Keratinocyte (primary cell): Measurements from ENCODE around the gene ZMYND19. TPM values are rescaled to one million over a fixed set of nuclear protein-coding genes. Genes with fewer than 3 reads are reported as not detected.

ENCODE experiments used
- DNase-seq: peaks from one replicate; pipeline ENCODE4 v3.0.0-alpha.2; 2011; ENCODE audit warnings: low read depth, missing footprints, low spot score
- FAIRE-seq: peaks from 2 replicates; lab custom pipeline; 2011; peaks lifted over from hg19 to GRCh38; lab: Jason Lieb, UNC
- H2AFZ ChIP-seq: 2 replicates; pipeline ENCODE4 v1.6.0; 2012; ENCODE audit warnings: low read length, control low read depth, inconsistent platforms; ENCODE audit not compliant: control insufficient read depth
- H3K27ac ChIP-seq: 2 replicates; pipeline ENCODE4 v1.5.1; 2011; ENCODE audit warnings: low read length; ENCODE audit not compliant: control insufficient read depth, insufficient read depth
- H3K27me3 ChIP-seq: 3 replicates; pipeline ENCODE4 v1.6.0; 2011; ENCODE audit warnings: low read length; ENCODE audit not compliant: control insufficient read depth, insufficient read depth; ENCODE audit errors: extremely low read depth
- H3K36me3 ChIP-seq, 2 experiments: 2 replicates in 1 of 2; 3 replicates in 1 of 2; pipeline ENCODE4 v1.5.1; 2011; ENCODE audit warnings: low read length in 2 of 2, mild to moderate bottlenecking in 1 of 2; ENCODE audit not compliant: control insufficient read depth in 2 of 2, insufficient read depth in 2 of 2; ENCODE audit errors: extremely low read depth in 1 of 2
- H3K4me1 ChIP-seq: 3 replicates; pipeline ENCODE4 v1.5.1; 2011; ENCODE audit warnings: low read length; ENCODE audit not compliant: control insufficient read depth, insufficient read depth; ENCODE audit errors: extremely low read depth
- H3K4me2 ChIP-seq: 3 replicates; pipeline ENCODE4 v1.6.0; 2011; ENCODE audit warnings: low read depth, low read length; ENCODE audit not compliant: control insufficient read depth, insufficient read depth; ENCODE audit errors: extremely low read depth
- H3K4me3 ChIP-seq, 3 experiments: fragments of 200-600 bp in 1 of 3; sonication (generic) in 1 of 3; 2 replicates in 2 of 3; 3 replicates in 1 of 3; pipeline ENCODE4 v1.5.1; 2011 to 2016; ENCODE audit warnings: low read length in 3 of 3, mild to moderate bottlenecking in 3 of 3, control low read depth in 2 of 3, inconsistent platforms in 1 of 3, low read depth in 1 of 3, mixed read lengths in 1 of 3, mixed run types in 1 of 3, moderate library complexity in 1 of 3; ENCODE audit not compliant: control insufficient read depth in 2 of 3, insufficient read depth in 2 of 3; ENCODE audit errors: extremely low read depth in 1 of 3
- H3K79me2 ChIP-seq: 2 replicates; pipeline ENCODE4 v1.6.0; 2012; ENCODE audit warnings: low read length; ENCODE audit not compliant: control insufficient read depth, insufficient read depth
- H3K9ac ChIP-seq: 3 replicates; pipeline ENCODE4 v1.6.0; 2011; ENCODE audit warnings: low read length; ENCODE audit not compliant: control insufficient read depth, insufficient read depth; ENCODE audit errors: extremely low read depth
- H3K9me1 ChIP-seq: 3 replicates; pipeline ENCODE4 v1.6.0; 2011; ENCODE audit warnings: low read length; ENCODE audit not compliant: control insufficient read depth, insufficient read depth; ENCODE audit errors: extremely low read depth
- H3K9me3 ChIP-seq: 2 replicates; pipeline ENCODE4 v1.5.1; 2012; ENCODE audit warnings: low read depth, low read length; ENCODE audit not compliant: control insufficient read depth
- H4K20me1 ChIP-seq: 3 replicates; pipeline ENCODE4 v1.6.0; 2011; ENCODE audit warnings: low read length; ENCODE audit not compliant: control insufficient read depth, insufficient read depth; ENCODE audit errors: extremely low read depth
- CTCF ChIP-seq, 3 experiments: IDR thresholded peaks in 1 of 3; conservative IDR thresholded peaks in 1 of 3; optimal IDR thresholded peaks in 1 of 3; 2 replicates in 2 of 3; 3 replicates in 1 of 3; pipeline versions ENCODE3 to v1.5.1; 2011; ENCODE audit warnings: low read length in 3 of 3, mild to moderate bottlenecking in 3 of 3, moderate library complexity in 2 of 3, control low read depth in 1 of 3, inconsistent platforms in 1 of 3; ENCODE audit not compliant: insufficient read depth in 2 of 3; ENCODE audit errors: extremely low read depth in 1 of 3
- EZH2 ChIP-seq: IDR thresholded peaks from one replicate; pipeline ENCODE4 v1.6.1; 2012; ENCODE audit warnings: inconsistent platforms, mild to moderate bottlenecking, low read length, moderate library complexity
- dilution Hi-C: fragments of 300-500 bp; cut with MboI; formaldehyde crosslinking; loops from one replicate; pipeline ENCODE4 v1.7.0; 2020; ENCODE audit warnings: low sequenced_read_pairs; ENCODE audit not compliant: extremely low pct_ligation_motif_present
- polyA plus RNA-seq, 5 experiments: library from polyadenylated mRNA; depleted of rRNA in 3 of 5; stranded (reverse) in 3 of 5; stranded (forward) in 1 of 5; unstranded in 1 of 5; fragments of >200 nt; gene quantifications; 1 replicate in 1 of 5; 2 replicates in 3 of 5; 3 replicates in 1 of 5; pipeline versions ENCODE4 v1.2.1 to v1.2.3, GENCODE V29; 2011 to 2012; ENCODE audit warnings: missing spikeins in 2 of 5, low read depth in 1 of 5, low replicate concordance in 1 of 5

The ZMYND19 gene
- polyA plus RNA-seq, 1 donor (not counting 4 experiments of a cell fraction or from before 2014, with no cell fraction given) = 25.8 TPM

DNA sequence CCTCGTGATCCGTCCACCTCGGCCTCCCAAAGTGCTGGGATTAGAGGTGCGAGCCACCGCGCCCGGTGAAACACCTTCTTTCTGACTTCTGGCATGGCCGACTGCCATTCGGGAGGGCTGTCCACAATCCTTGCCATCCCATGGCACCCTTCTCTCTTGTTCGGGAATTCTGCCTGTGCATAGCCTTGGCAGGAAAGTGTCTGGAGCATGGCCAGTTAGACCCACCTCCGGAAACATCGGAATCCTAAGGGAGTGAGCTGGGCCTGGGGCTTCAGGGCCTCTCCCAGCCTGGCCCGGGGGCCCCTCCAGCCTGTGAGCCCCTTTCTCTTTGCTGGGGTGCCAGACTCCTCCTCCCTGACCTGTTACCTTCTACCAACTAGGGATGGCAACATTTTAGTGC, 13.6 kb upstream of the ZMYND19 start:
- Histone ChIP-seq H3K4me1 (peaks cover 9% of the 10 kb centered on the region), H3K9me1 (no peaks in the 10 kb centered on the region), H3K36me3 (no peaks in the 10 kb centered on the region), H3K9me3 (no peaks in the 10 kb centered on the region), H3K4me2 (no peak overlapping the region), H3K27ac (no peak overlapping the region), H2AFZ (no peak overlapping the region), H3K27me3 (no peaks in the 10 kb centered on the region), H3K79me2 (peaks cover 28% of the 10 kb centered on the region), H3K9ac (no peak overlapping the region), H3K4me3 (no peak overlapping the region), H4K20me1 (no peaks in the 10 kb centered on the region)
- dilution Hi-C loops = no loop called here
- DNase-seq (no peak), FAIRE-seq (no peak)
- no peak for TF ChIP-seq CTCF (optimal IDR thresholded peaks at IDR 0.05 in 1 of 3, IDR thresholded peaks at IDR 0.05 in 1 of 3, conservative IDR thresholded peaks at IDR 0.05 in 1 of 3; ENCODE audit: extremely low read depth in 1 of 3, insufficient read depth in 2 of 3, low read length in 3 of 3)
- TF ChIP-seq EZH2 = no peak

DNA sequence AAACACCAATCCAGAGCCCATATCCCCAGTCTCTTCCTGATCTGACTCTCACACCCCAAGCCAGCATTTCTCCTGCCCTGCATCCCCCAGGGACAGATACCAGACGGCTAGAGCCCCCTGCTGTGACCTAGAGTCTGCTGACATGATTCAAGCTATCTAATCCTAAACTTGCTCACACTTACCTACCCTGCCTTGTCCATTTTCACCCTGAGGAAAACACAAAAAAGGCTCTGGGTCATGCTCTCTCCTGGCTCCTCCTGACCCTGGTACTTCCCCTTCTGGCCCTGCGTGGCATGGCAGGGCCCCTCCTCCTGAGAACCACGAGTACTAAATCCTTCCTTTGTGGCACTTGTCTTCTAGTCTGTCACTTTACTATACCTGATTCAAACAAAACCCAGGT, 12.3 kb upstream of the ZMYND19 start:
- FAIRE-seq = no peak
- Histone ChIP-seq H3K4me3 (no peak overlapping the region), H3K27me3 (no peaks in the 10 kb centered on the region), H3K4me1 (peaks cover 8% of the 10 kb centered on the region), H4K20me1 (no peaks in the 10 kb centered on the region), H3K9ac (no peak overlapping the region), H3K36me3 (no peaks in the 10 kb centered on the region), H3K9me3 (no peaks in the 10 kb centered on the region), H3K4me2 (no peak overlapping the region), H3K9me1 (no peaks in the 10 kb centered on the region), H3K79me2 (peaks cover 18% of the 10 kb centered on the region), H3K27ac (no peak overlapping the region), H2AFZ (no peak overlapping the region)
- dilution Hi-C loops = no loop called here
- TF ChIP-seq EZH2 (no peak), CTCF (optimal IDR thresholded peaks at IDR 0.05 in 1 of 3, IDR thresholded peaks at IDR 0.05 in 1 of 3, conservative IDR thresholded peaks at IDR 0.05 in 1 of 3; ENCODE audit: extremely low read depth in 1 of 3, insufficient read depth in 2 of 3, low read length in 3 of 3) (no peak)
- no peak for DNase-seq
